ENCODE data around the gene CSNK1G1.

CSNK1G1 gene

GRCh38 chr15:64149424-64149823 lies 206.5 kb downstream of the CSNK1G1 start:
- no peak for DNase-seq

- no peak for DNase-seq
Observed at GRCh38 chr15:64148581-64148980, 207.4 kb downstream of the CSNK1G1 start.

- no peak for DNase-seq
Observed at GRCh38 chr15:64148168-64148567, 207.8 kb downstream of the CSNK1G1 start.

GRCh38 chr15:64146885-64147681 lies 208.9 kb downstream of the CSNK1G1 start:
- DNase-seq = no peak

- no peak for DNase-seq
Observed at GRCh38 chr15:64146520-64146884, 209.5 kb downstream of the CSNK1G1 start.

- DNase-seq = no peak
Observed at GRCh38 chr15:64146041-64146440, 209.9 kb downstream of the CSNK1G1 start.

GRCh38 chr15:64144565-64145281 lies 211.2 kb downstream of the CSNK1G1 start:
- DNase-seq = no peak

GRCh38 chr15:64144192-64144564 lies 211.8 kb downstream of the CSNK1G1 start:
- DNase-seq = no peak

- DNase-seq = no peak
Observed at GRCh38 chr15:64143276-64143675, 212.7 kb downstream of the CSNK1G1 start.

- DNase-seq = no peak
Observed at GRCh38 chr15:64141798-64142512, 214.0 kb downstream of the CSNK1G1 start.

- DNase-seq = no peak
Observed at GRCh38 chr15:64138331-64138941, 217.5 kb downstream of the CSNK1G1 start.

- DNase-seq = no peak
Observed at GRCh38 chr15:64137226-64137833, 218.6 kb downstream of the CSNK1G1 start.

- no peak for DNase-seq
Observed at GRCh38 chr15:64136347-64136746, 219.6 kb downstream of the CSNK1G1 start.

- no peak for DNase-seq
Observed at GRCh38 chr15:64134345-64134829, 221.6 kb downstream of the CSNK1G1 start.

- no peak for DNase-seq
Observed at GRCh38 chr15:64133623-64134344, 222.2 kb downstream of the CSNK1G1 start.

- DNase-seq = no peak
Observed at GRCh38 chr15:64132217-64132616, 223.8 kb downstream of the CSNK1G1 start.

- no peak for DNase-seq
Observed at GRCh38 chr15:64131547-64131946, 224.4 kb downstream of the CSNK1G1 start.

GRCh38 chr15:64130159-64130558 lies 225.8 kb downstream of the CSNK1G1 start:
- no peak for DNase-seq

GRCh38 chr15:64127521-64128270 lies 228.3 kb downstream of the CSNK1G1 start:
- no peak for DNase-seq

GRCh38 chr15:64125978-64126377 lies 230.0 kb downstream of the CSNK1G1 start:
- DNase-seq = no peak

GRCh38 chr15:64122936-64123351 lies 233.0 kb downstream of the CSNK1G1 start:
- DNase-seq = no peak
